GM18873 (cell line): ENCODE results near the gene BMF.

ENCODE experiments used
- ATAC-seq: cut with Tn5 transposase; IDR thresholded peaks from one replicate; pipeline ENCODE4 v1.9.1; 2021; ENCODE audit warnings: mild to moderate bottlenecking, moderate library complexity, moderate number of reproducible peaks; ENCODE audit not compliant: unreplicated experiment, low FRiP score

BMF gene

DNA sequence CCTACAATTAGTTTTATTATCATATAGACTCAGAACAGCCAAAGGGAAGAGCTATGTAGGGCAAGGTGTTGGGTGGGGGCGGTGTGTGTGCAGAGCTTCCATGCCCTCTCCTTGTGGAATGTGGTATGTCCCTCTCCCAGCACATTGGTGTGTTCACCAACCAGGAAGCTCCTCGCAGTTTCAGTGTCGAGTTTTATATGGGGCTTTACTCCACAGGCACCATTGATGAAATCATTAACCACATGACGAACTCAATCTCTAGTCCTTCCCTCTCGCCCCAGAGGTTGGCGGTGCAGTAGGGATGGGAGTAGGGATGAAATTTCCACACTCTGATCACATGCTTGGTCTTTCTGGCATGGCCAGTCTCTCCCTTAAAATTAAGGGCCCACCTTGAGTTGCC is 56.1 kb downstream of the BMF start:
- no peak for ATAC-seq

DNA sequence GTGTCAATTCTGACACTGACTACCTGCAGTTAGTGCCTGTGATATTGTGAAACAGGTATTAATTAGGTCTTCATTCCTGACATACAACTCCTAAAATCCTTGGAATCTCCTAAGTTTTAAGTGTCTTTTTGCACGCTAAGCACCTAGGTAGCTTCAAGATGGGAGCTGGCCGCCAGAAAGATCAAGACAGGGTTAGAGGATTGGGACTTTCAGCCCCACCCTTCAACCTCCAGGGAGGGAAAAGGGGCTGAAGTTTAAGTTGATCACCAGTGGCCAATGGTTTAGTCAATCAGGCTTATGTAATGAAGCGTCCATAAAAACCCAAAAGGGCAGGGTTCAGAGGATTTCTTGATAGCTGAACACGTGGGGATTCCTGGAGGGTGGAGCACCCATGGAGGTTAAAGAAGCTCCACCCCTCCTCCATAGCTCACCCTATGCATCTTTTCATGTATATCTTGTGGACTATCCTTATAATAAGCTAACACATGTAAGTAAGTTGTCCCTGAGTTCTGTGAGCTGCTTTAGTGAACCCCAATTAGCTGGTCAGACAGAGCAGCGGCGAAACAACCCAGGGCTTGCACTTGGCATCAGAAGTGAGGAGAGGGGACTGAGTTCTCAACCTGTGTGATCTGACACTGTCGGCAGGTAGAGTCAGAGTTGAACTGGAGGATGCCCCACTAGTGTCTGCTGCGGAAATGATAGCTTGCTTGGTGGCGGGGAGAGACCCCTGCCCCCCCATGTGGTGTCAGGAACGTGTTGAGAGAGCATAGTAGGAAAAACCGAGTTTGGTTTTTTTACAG is 56.9 kb downstream of the BMF start:
- no peak for ATAC-seq

DNA sequence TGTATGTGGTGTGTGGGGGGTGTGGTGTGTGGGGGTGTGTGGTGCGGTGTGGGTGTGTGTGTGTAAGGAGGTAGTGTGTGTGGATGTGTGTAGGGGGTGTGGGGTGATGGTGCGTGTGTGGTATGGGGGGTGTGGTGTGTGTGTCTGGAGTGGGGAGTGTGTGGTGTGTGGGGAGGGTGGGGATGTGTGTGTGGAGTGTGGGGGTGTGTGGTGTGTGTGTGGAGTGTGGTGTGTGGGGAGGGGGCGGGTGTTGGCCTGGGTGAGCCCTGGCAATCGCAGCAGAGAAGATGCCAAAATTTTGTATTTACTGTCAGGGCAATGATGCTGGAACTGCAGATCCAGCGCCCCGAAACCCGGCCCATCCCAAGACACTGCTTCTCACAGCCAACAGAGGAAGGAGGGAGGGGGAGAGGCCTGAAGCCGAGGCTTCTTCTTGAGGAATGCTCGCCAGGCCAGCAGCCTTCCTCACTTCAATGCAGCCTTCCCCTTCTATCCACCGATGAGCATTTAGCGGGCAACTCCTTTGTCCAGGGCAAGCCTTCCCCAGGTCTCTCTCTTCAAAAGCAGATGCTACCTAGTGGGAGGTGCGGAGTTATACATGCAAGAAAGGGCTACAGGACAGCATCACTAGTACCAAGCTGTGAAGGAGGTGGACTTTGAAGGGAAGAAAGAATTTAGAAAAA is 57.8 kb downstream of the BMF start:
- ATAC-seq = no peak

DNA sequence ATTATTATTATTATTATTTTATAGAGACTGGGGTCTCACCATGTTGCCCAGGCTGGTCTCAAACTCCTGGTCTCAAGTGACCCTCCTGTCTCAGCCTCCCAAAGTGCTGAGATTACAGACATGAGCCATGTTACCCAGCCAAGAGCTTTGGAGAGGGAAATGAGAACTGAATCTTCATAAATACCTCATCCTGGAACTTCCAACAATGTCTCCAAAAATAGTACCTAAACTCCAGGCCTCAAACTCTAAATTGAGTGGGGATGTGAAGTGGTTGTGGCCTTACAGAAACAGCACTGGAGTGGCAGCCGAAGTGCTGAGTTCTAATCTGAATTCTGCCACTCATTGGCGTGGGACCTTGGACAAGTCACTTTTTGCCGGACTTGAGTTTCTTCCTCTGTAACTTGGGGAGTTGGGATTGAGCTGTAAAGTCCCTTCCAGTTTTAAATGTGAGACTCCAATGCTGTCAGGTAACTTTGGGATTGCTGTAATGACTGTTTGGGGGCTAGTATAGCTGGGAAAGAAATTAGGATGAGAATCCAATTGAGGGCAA is 59.7 kb downstream of the BMF start:
- ATAC-seq = no peak

DNA sequence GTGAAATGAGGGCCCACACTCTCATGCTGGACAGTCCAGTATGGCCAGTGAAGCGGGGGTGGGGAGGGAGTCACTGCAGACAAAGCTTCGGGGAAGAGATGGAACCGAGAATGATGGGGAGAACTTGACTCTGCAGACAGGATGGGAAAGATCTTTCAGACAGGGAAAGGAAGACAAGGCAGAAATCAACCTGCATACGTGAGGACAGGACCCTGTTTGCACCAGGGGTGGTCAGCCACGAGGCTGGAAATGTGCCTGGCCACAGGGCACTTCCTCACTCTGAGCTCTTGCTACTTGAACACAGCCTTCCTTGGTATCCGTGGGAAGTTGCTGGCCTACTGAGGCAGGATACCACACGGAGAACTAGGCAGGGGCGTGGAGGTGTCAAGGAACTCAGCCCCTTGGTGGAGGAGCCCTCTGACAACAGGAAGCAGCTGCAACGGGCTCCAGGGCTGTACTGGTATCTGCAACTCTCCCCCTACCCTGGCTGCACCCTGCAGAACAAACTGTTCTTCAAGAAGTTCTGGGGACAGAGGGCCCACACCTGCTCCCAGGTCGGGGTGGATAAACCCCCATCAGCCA is 60.4 kb downstream of the BMF start:
- ATAC-seq = no peak

DNA sequence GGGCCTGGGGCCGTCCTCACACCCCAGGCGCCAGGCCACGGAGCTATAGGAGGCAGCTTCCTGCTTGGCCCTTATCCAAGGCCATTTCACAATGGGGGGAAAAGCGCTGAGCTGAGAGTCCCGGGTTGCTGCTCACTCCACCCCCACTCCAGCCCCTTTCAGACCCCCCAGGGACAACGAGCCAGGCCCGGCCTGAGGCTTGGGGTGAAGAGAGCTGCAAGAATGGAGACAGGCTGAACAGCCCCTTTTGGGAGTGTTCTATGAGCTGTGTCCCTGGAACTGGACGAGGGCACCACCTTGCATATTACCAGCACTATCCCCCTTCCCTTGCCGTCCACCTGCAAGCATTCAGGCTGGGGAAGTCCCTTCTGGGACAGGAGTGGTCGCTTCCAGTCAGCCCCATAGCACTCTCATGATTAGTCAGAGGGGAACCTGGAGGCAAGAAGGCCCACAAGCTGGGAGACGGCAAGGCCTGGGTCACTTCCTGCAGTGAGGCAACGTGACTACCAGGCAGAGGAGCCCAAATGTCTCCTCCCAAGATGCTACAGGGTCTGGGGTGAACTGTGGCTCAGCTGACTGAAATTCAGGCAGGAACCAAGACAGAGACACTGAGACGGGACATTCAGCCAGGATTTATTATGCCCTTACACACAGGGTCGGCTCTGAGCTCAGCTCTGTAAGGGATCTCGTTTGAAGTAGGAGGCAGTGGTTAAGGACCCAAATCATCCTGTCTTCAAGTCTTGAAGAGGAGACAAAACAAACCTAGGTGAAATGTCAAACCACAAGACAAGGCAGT is 61.1 kb downstream of the BMF start:
- ATAC-seq = peak; percentile 51

DNA sequence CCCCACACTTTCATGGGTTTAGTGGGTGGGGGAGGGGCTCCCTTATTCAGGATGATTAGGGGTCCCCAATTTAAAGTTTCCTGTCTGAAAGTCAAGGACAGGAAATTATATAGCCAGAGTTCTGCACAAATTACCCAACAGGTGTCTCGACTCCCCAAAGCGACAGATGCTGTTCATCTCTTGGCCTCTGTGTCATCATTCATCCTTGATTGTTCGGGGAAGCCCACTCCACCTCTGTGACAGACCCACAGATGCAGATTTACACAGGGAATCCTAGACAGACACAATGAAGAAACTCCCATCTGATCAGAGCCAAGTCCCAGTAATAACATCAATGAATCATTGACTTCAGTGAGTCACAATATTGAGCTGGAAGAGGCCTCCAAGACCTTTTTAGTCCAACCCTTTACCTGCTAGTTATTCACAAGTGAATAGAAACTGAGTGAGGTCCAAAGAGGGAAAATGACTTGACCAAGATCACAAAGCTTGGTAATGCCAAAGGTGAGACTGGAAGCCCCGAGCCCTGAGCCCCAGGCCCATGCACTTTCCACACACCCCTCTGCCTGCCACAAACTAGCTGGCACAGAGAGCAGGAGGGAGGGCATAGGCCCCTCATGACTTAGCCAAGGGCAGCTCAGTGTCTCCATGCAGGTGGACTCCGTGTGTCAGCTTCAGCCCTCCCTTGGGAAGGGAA is 61.8 kb downstream of the BMF start:
- ATAC-seq = no peak

DNA sequence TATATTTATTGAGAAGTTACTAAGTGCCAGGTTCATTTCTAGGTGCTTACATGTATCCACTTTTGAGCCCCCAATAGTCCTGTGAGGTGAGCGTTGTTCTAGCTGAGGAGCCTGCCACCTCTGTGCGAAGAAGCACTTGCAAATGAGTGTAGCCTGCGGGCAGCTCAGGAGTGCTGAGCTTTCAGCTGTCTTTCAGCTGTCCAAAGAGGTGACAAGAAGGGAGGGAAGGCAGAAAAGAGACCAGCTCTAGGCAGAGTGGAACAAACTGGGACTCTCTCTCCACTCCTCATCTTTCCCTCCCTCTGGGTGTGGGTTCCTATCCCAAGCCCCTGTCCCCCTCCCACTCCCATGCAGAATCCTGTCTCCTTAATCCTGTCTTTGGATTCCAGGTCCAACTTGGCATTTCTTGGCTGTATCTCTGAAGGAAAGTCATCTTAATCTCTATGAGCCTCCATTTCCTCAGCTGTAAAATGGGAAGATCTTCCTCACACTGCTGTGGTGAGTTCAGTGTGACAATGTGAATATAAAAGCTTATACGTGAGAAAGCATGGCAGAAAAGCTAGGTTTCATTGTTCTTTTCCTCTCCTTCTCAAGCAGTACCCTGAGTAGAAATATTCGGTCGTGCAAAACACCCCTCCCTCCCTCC is 63.0 kb downstream of the BMF start:
- no peak for ATAC-seq

DNA sequence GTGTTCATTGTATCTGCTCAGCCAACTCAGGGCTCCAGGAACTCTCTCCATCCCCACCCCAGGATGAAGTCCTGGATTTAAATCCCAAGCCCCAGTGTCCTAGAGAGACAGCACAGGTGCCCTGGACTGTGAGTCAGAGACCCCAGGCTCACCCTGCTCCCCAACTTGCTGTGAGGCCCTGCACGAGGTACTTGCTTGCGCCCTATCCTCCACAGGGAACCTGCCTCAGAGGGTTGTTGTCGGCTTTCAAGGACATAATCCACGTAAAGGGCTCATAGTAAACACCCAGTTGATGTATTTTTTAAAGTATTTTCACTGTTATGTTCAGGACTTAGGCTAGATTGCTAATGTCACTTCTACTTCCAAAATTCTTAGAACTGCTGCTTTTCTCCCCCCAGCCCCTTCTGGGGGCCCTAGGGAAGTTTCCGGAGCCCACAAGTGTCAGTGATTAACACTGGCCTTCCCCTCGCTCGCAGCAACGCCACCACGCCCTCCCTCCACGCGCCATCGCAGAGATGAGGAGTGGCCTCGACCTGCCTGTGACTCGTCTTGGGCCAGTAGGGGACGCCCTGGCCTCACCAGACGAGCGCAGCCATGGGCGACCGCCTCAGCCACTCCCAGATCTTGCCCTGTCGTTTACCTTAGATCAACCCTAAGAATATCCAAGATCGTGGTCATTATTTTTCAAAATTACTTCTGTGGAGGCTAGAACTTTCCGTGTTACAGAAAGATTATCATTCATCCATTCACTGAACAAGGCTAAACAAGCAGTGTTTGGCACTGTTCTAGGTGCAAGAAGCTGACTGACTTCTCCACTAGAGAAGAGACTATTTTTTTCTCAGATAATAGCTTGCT is 63.7 kb downstream of the BMF start:
- peak; percentile 61 for ATAC-seq

DNA sequence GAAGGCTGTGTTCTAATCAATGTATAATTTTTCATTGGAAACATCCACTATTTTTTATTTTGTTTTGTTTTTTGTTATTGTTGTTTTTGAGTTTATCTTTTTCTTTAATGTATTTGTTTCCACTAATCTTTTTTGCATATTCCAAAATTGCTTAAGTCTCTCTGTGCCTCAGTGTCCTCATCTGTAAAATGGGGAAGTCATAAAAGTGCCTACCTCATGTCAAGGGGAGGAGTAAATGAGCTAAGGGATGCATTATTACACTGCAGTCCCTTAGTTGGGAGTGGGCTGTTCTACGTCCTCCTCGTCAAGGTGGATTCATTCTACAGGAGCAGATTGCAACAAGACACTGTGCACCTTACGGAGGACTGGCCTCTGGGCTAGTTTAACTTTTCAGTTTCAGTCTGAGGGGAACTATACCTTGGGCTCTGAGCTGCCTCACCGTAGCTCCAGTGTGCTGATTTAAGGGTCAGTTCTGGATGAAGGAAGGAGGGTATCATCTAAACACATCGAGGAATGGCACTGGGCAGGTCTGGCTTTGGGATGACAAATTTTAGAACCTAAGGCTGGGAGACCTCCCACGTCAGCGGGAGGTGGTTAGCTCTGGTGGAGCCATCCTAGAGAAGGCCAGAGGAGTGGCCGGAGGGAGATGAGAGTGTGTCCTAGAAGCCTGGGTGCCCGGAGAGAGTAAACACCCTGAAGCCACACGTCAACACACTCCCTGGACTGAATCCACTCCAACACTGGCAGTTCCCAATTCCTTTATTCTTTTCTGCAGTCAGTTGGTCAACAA is 64.6 kb downstream of the BMF start:
- no peak for ATAC-seq

DNA sequence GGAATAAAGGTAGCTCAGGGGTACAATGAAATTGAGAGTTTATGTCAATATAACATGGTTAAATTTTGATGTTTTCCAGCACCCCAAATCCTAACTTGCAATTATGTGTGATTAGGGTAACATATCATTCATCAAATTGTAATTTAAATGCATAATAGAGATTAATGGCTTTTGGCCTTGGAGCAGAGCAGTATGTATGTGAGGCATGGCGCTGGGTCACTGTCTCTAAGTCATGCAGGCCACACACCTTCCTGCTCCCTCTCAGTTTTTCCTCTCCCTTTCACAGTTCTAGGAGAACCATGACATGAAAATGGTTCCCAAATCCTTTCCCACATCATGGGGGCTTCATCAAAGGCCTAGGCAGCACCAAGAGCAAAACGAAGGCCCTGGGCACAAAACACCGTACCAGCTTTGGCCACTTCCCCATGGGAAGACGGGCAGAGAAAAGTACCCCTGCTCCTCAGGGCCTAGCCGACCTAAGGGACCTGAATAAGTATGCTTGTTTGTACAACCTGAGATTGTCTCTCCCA is 65.8 kb downstream of the BMF start:
- no peak for ATAC-seq

DNA sequence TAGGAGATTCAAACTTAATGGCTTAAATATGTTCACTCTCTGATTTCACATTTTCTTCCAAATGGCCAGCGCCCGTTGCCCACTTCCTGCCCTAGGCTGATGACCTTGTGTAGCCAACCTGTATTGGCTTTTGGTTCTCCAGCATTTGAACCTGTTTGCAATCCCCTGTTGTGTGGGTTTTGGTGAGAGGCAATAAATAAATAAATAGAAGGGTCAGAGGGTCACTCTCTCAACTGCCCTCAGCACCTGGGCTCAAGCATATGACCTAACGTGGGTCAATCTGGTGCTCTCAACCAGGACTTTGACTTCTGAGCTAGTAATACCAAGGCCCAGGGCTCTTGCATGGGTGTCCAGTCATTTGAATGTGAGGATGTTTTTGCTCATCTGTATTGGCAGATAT is 67.9 kb downstream of the BMF start:
- no peak for ATAC-seq

DNA sequence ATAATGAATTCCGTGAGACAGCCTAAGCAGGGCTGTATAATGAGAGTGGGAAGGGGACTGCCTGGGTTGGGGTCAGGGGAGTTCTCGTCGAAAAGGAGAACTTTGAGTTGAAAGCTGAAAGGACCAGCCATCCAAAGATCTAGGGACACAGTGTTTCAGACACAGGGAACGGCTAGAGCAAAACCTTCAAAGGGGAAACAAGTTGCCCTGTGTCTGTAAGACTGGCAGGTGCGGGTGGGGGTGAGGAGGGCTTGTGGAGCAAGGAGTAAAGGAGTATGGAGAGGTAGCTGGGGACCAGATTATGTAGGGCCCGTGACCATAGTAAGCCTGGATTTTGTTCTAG is 68.4 kb downstream of the BMF start:
- ATAC-seq = no peak

DNA sequence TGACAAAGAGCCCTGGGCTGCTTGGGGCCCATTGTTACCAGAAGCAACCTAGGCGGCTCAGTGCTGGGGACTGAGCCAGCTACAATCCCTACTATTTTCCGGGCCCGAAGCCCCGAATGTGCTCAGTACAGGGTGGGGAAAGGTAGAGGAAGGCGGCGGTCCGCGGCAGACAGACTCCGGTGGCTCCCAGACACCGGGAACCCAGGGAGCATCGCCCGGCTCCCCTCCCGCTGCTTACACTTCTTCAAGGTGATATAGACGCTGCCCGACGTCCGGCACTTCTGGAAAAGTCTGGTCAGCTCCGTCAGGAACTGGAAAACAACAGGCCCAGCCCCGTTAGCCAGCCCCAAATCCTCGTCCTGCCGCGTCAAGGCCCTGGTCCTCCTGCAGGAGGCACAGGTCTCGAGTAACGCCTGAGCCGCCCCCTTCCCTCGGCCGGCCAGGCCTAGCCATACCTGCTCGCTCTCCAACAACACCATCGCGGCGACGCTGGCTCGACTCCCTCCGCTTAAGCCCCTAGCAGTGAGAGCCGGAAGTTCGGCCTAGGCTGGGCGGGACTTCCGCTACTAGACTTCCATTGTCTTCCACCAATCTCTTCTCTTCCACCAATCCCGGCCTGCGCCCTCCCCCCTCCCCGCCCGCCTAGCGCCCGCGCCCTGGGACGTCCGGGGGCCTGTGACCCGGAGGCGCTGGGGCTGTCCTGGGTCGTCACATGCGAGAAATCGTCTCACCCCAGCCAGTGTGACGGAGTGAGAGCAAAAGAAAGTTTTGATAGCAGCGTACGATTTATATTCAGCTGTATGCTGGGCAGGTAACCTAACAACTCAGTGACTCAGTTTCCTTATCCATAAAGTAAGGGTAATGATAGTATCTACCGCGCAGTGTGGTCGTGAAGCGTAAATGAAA is 69.8 kb downstream of the BMF start, which contains the start of gene SRP14:
Gene SRP14, minus strand, starts transcription at position 544 of the 906 bp plus-strand sequence. Its CDS starts 65 bp downstream, at position 479.
- peak; percentile 87 for ATAC-seq

DNA sequence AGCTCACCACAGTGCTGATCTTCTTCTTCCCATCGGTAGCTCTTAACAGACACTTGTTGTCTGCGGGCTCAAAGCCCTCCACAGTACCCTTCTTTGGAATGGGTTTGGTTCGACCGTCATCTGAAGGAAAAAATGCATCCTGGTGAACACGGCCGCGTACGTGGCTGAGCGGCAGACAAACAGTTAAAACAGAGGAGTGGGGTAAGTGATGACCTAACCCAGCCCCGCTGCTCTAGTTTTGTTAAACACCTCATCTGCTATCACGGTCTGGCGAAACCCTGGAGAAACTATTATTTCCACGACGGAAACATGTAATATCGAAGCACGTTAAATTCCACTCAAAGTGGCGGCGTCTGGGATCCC is 70.4 kb downstream of the BMF start:
- no peak for ATAC-seq
